Measurements from ENCODE around the gene DUS2.
"Not testable (repeated sequence)": the region's sequence is repeated elsewhere in the genome, so short reads cannot be mapped to it uniquely, and the experiment has no call there.

DNA sequence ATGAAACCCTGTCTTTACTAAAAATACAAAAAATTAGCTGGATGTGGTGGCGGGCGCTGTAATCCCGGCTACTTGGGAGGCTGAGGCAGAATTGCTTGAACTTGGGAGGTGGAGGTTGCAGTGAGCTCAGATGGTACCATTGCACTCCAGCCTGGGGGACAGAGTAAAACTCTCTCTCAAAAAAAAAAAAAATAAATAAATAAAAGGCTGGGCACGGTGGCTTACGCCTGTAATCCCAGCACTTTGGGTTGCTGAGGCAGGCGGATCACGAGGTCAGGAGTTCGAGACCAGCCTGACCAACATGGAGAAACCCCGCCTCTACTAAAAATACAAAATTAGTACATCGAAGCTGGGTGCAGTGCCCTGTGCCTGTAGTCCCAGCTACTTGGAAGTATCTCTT lies 69.2 kb downstream of the DUS2 start:
- TF ChIP-seq, protein P1, sequence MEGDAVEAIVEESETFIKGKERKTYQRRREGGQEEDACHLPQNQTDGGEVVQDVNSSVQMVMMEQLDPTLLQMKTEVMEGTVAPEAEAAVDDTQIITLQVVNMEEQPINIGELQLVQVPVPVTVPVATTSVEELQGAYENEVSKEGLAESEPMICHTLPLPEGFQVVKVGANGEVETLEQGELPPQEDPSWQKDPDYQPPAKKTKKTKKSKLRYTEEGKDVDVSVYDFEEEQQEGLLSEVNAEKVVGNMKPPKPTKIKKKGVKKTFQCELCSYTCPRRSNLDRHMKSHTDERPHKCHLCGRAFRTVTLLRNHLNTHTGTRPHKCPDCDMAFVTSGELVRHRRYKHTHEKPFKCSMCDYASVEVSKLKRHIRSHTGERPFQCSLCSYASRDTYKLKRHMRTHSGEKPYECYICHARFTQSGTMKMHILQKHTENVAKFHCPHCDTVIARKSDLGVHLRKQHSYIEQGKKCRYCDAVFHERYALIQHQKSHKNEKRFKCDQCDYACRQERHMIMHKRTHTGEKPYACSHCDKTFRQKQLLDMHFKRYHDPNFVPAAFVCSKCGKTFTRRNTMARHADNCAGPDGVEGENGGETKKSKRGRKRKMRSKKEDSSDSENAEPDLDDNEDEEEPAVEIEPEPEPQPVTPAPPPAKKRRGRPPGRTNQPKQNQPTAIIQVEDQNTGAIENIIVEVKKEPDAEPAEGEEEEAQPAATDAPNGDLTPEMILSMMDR (IDR thresholded peaks at IDR 0.05), result not testable (repeated sequence)
- TF ChIP-seq, protein P2, sequence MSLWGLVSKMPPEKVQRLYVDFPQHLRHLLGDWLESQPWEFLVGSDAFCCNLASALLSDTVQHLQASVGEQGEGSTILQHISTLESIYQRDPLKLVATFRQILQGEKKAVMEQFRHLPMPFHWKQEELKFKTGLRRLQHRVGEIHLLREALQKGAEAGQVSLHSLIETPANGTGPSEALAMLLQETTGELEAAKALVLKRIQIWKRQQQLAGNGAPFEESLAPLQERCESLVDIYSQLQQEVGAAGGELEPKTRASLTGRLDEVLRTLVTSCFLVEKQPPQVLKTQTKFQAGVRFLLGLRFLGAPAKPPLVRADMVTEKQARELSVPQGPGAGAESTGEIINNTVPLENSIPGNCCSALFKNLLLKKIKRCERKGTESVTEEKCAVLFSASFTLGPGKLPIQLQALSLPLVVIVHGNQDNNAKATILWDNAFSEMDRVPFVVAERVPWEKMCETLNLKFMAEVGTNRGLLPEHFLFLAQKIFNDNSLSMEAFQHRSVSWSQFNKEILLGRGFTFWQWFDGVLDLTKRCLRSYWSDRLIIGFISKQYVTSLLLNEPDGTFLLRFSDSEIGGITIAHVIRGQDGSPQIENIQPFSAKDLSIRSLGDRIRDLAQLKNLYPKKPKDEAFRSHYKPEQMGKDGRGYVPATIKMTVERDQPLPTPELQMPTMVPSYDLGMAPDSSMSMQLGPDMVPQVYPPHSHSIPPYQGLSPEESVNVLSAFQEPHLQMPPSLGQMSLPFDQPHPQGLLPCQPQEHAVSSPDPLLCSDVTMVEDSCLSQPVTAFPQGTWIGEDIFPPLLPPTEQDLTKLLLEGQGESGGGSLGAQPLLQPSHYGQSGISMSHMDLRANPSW (CRISPR knock-in tag; conservative IDR thresholded peaks at IDR 0.05; ENCODE audit: low read depth), result not testable (repeated sequence)
- TF ChIP-seq CREB1 (CRISPR knock-in tag; IDR thresholded peaks at IDR 0.05); MXD4 (CRISPR knock-in tag; IDR thresholded peaks at IDR 0.05; ENCODE audit: borderline replicate concordance); TEAD4 (CRISPR knock-in tag; IDR thresholded peaks at IDR 0.05); SP1 (CRISPR knock-in tag; conservative IDR thresholded peaks at IDR 0.05); ZNF232 (CRISPR knock-in tag; IDR thresholded peaks at IDR 0.05); ZBTB21 (CRISPR knock-in tag; IDR thresholded peaks at IDR 0.05; ENCODE audit: borderline replicate concordance); ZNF121 (CRISPR knock-in tag; IDR thresholded peaks at IDR 0.05): not testable (repeated sequence)
- TF ChIP-seq, protein P3, sequence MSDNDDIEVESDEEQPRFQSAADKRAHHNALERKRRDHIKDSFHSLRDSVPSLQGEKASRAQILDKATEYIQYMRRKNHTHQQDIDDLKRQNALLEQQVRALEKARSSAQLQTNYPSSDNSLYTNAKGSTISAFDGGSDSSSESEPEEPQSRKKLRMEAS (CRISPR knock-in tag; IDR thresholded peaks at IDR 0.05), result not testable (repeated sequence)
- TF ChIP-seq, protein P4, sequence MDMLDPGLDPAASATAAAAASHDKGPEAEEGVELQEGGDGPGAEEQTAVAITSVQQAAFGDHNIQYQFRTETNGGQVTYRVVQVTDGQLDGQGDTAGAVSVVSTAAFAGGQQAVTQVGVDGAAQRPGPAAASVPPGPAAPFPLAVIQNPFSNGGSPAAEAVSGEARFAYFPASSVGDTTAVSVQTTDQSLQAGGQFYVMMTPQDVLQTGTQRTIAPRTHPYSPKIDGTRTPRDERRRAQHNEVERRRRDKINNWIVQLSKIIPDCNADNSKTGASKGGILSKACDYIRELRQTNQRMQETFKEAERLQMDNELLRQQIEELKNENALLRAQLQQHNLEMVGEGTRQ (CRISPR knock-in tag; IDR thresholded peaks at IDR 0.05), result not testable (repeated sequence)
- TF ChIP-seq, protein P5, sequence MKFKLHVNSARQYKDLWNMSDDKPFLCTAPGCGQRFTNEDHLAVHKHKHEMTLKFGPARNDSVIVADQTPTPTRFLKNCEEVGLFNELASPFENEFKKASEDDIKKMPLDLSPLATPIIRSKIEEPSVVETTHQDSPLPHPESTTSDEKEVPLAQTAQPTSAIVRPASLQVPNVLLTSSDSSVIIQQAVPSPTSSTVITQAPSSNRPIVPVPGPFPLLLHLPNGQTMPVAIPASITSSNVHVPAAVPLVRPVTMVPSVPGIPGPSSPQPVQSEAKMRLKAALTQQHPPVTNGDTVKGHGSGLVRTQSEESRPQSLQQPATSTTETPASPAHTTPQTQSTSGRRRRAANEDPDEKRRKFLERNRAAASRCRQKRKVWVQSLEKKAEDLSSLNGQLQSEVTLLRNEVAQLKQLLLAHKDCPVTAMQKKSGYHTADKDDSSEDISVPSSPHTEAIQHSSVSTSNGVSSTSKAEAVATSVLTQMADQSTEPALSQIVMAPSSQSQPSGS (CRISPR knock-in tag; IDR thresholded peaks at IDR 0.05; ENCODE audit: borderline replicate concordance, low read depth), result not testable (repeated sequence)
